HG03175 (cell line): ENCODE measurements around the gene AP5Z1.
"Not testable (repeated sequence)": the region's sequence is repeated elsewhere in the genome, so short reads cannot be mapped to it uniquely, and the experiment has no call there.

Experiments
- ATAC-seq: cut with Tn5 transposase; IDR thresholded peaks from one replicate; pipeline ENCODE4 v1.9.1; 2021; ENCODE audit warnings: mild to moderate bottlenecking, moderate library complexity; ENCODE audit not compliant: unreplicated experiment

The AP5Z1 gene

DNA sequence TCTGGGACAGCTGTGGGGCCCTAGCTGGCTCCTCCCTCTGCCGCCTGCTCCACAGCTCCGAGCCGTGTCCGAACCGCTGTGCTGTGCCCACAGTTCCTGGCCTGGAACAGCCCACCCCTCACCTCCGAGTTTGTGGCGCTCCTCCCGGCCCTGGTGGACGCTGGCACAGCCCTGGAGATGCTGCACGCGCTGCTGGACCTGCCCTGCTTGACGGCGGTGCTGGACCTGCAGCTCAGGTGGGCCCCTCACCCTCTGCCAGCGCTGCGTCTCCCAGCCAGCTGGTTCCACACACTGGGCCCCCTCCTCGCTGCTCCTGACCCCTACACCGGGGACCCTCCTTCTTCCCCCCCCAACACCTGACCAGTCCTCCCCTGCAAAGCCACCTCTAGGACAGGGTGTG is 12.1 kb downstream of the AP5Z1 start:
- no peak for ATAC-seq

- ATAC-seq: no peak
These were observed 12.7 kb downstream of the AP5Z1 start for GRCh38 chr7:4787947-4788626.

- no peak for ATAC-seq
These were observed 13.3 kb downstream of the AP5Z1 start for GRCh38 chr7:4788627-4789189.

- ATAC-seq: no peak
These were observed 14.0 kb downstream of the AP5Z1 start for GRCh38 chr7:4789194-4790077.

- no peak for ATAC-seq
These were observed 14.6 kb downstream of the AP5Z1 start for GRCh38 chr7:4790078-4790465.

GRCh38 chr7:4790516-4790991 is 15.1 kb downstream of the AP5Z1 start:
- no peak for ATAC-seq

DNA sequence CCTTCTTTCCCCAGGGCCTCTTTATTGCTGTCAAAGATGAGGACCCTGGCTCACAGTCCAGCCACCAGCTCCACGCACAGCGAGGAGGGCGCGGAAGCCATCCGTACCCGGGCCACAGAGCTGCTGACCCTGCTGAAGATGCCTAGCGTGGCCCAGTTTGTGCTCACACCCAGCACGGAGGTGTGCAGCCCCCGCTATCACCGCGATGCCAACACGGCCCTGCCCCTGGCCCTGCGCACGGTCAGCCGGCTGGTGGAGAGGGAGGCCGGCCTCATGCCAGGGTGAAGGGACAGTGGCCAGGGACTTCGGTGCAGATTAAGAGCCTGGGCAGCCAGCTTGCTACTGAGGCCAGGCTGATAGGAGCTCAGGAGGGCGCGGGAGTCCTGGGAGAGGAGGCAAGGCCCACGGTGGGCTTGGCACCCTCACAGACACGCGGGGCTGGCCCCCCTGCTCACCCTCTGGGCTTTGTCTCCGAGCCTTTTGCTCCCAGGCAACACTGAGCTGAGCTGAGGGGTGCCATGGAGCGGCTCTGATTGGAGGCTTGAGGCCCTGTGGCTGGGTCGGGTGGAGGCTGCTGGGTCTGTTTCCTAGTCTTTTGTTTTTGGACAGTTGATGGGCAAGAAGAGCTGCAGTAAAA is 15.8 kb downstream of the AP5Z1 start:
- ATAC-seq: no peak

DNA sequence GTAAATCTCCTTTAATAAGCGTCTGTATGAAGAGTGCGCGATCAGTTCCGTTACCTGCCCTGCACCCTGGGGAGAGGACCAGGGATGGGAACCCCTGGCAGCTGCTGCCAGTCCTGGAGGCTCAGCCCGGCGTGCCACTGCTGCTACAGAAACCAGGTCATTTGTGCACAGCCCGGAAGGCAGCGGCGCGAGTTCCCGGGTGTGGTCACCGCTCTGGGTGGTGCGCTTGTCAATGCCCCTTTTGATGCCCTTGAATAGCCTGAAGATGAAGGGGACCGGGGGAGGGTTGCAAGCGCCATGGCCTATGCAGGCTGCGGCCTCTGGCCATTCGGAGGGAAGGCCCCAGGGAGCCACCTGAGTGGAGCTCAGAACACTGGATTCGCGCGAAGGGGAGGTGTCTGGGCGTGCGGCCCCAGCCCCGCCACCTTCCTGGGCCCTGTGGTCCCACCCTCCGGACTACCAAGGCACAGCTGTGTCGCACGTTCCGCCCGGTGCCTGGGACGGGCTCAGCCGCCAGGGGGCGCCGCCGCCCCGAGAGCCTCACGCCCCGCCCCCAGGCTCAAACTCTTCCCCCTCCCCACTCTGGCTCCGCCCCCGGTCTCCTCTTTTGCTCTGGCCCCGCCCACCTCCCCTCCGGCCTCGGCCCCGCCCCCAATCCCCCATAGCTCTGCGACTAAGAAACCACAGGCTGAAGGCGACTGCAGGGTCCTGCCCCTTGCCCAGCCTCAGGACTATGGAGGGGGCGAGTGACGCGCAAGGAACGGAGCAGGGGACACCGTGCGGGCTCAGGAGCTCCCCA is 16.5 kb downstream of the AP5Z1 start:
- ATAC-seq: no peak

DNA sequence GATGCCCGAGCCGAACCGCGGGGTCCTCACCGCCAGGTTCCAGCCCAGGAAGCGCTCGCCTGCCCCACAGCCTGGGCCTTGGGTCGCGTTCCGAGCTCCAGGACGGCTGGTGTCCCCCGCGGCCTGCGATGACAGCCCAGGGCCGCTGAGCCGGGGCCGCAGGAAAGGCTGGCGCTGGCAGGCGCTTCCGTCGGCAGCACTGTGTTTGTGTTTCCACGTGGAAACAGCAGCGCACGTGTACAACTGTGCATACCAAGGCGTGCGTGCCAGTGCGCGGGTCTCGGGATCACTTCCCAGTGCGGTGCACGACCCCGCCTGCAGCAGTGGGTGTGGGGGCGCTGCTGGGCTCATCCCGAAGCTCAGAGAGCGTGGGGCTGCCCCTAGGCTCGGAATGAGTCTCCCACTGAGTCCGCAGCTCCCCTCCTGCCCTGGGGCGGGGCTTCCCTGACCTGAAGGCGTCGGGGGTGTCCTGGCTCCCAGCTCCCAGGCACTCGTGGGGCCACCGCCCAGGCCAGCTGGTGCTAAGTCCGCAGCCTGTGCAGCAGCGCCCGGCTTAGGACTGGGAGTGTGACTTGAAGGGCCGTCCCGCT is 17.2 kb downstream of the AP5Z1 start:
- ATAC-seq: no peak

GRCh38 chr7:4793385-4793993 is 18.1 kb downstream of the AP5Z1 start:
- ATAC-seq: not testable (repeated sequence)

GRCh38 chr7:4794171-4794570 is 18.7 kb downstream of the AP5Z1 start:
- not testable (repeated sequence) for ATAC-seq

- no peak for ATAC-seq
These were observed 19.3 kb downstream of the AP5Z1 start for GRCh38 chr7:4794591-4795350.

GRCh38 chr7:4796453-4796852 is 21.0 kb downstream of the AP5Z1 start:
- no peak for ATAC-seq

- ATAC-seq: peak; percentile 74
These were observed 22.7 kb downstream of the AP5Z1 start for GRCh38 chr7:4797858-4798705.

DNA sequence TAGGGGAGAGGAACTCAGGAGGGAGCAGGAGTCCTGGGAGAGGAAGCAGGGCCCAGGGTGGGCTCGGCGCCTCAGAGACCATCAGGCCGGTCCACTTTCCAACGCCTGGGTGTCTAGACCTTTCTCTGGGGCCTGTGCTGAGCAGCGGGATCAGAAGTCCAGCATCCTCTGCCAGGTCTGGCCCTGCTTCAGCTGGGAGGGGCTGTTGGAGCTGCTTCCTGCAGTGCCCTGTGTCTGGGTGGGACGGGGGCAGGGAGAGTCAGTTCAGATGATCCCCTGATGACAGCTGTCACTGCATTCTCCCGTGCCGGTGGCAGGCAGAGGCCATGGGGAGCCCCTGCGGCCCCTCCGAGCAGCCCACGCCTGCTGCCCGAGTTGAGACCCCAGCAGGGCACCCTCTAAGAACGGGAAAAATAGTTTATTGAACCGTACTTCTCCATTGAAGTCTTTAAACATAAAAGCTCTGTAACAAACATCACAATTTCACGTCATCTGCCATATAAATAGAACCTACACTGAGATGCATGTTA is 23.3 kb downstream of the AP5Z1 start:
- no peak for ATAC-seq

GRCh38 chr7:4799508-4800268 is 24.3 kb downstream of the AP5Z1 start:
- ATAC-seq: no peak

- ATAC-seq: no peak
These were observed 25.1 kb downstream of the AP5Z1 start for GRCh38 chr7:4800487-4800886.
